C4-2B (cell line): Measurements from ENCODE around the gene CEP83.
"Not testable (repeated sequence)": the region's sequence is repeated elsewhere in the genome, so short reads cannot be mapped to it uniquely, and the experiment has no call there.

Source experiments
- H3K27ac ChIP-seq: fragments of 450-650 bp; 2 replicates; pipeline ENCODE4 v1.5.1; 2017
- CTCF ChIP-seq: fragments of 450-650 bp; conservative IDR thresholded peaks from 2 replicates; pipeline ENCODE4 v1.5.1; 2017; ENCODE audit warnings: mild to moderate bottlenecking
- ZFX ChIP-seq: fragments of 450-650 bp; IDR thresholded peaks from 2 replicates; pipeline ENCODE4 v1.6.1; 2017

Gene CEP83

GRCh38 chr12:94318181-94318580 is 141.5 kb downstream of the CEP83 start:
- no peak overlapping the region for H3K27ac ChIP-seq
- TF ChIP-seq ZFX (no peak), CTCF (no peak)

- not testable (repeated sequence) for H3K27ac ChIP-seq
These were observed 143.1 kb downstream of the CEP83 start for GRCh38 chr12:94316600-94316999.

GRCh38 chr12:94312378-94312777 is 147.3 kb downstream of the CEP83 start:
- TF ChIP-seq CTCF: no peak
- no peak for TF ChIP-seq ZFX
- no peak overlapping the region for H3K27ac ChIP-seq

GRCh38 chr12:94309373-94309772 is 150.3 kb downstream of the CEP83 start:
- no peak for TF ChIP-seq ZFX
- TF ChIP-seq CTCF: no peak
- no peak overlapping the region for H3K27ac ChIP-seq

GRCh38 chr12:94308612-94309011 is 151.1 kb downstream of the CEP83 start:
- H3K27ac ChIP-seq: no peak overlapping the region
- TF ChIP-seq ZFX (no peak), CTCF (no peak)

GRCh38 chr12:94305130-94305957 is 154.3 kb downstream of the CEP83 start:
- no peak overlapping the region for H3K27ac ChIP-seq
- TF ChIP-seq CTCF (no peak), ZFX (no peak)

GRCh38 chr12:94304566-94305061 is 155.1 kb downstream of the CEP83 start:
- TF ChIP-seq CTCF: no peak
- TF ChIP-seq ZFX: no peak
- no peak overlapping the region for H3K27ac ChIP-seq

- TF ChIP-seq ZFX: no peak
- TF ChIP-seq CTCF: no peak
- H3K27ac ChIP-seq: no peak overlapping the region
These were observed 155.7 kb downstream of the CEP83 start for GRCh38 chr12:94304012-94304411.
